Adrenal gland (tissue), 5 donors: ENCODE measurements around the gene PCDH9.

Experiments
- POLR2A ChIP-seq, 2 donors: fragments of 450-650 bp; IDR thresholded peaks; one replicate each; pipeline ENCODE4 v1.6.1; 2017; ENCODE audit warnings: antibody characterized with exemption in 2 of 2, mild to moderate bottlenecking in 2 of 2, moderate library complexity in 1 of 2
- TF ChIP-seq, protein P1 (sequence below), 6 experiments: fragments of 450-650 bp in 4 of 6; fragments of 200-600 bp in 2 of 6; sonication (generic) in 1 of 6; IDR thresholded peaks; 1 replicate in 5 of 6; 2 replicates in 1 of 6; pipeline versions ENCODE4 v1.5.1 to v1.8.0; 2016 to 2021; ENCODE audit warnings: antibody characterized with exemption in 6 of 6, mild to moderate bottlenecking in 2 of 6, moderate library complexity in 1 of 6
- donor health status: DM: no; HTN: no; CAD: no.

DNA sequence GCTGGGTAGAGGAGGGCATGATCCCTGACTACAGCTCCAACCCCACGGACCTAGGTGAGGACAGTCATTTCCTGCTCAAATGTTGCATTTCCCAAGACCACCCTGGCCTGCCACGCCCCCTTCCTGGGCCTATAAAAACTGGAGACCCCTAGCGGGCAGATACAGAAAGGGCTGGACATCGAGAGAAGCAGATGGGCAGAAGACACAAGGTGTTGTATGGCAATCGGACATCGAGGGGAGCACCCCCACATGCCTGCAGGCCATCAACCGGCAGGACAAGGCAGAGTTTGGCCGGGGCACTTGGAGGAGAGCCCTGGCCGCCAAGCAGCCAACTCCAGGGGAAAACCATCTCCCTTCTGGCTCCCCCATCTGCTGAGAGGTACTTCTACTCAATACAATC lies 746.4 kb downstream of the PCDH9 start:
- TF ChIP-seq, protein P1, sequence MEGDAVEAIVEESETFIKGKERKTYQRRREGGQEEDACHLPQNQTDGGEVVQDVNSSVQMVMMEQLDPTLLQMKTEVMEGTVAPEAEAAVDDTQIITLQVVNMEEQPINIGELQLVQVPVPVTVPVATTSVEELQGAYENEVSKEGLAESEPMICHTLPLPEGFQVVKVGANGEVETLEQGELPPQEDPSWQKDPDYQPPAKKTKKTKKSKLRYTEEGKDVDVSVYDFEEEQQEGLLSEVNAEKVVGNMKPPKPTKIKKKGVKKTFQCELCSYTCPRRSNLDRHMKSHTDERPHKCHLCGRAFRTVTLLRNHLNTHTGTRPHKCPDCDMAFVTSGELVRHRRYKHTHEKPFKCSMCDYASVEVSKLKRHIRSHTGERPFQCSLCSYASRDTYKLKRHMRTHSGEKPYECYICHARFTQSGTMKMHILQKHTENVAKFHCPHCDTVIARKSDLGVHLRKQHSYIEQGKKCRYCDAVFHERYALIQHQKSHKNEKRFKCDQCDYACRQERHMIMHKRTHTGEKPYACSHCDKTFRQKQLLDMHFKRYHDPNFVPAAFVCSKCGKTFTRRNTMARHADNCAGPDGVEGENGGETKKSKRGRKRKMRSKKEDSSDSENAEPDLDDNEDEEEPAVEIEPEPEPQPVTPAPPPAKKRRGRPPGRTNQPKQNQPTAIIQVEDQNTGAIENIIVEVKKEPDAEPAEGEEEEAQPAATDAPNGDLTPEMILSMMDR (IDR thresholded peaks at IDR 0.05), result no peak
- TF ChIP-seq POLR2A (IDR thresholded peaks at IDR 0.05), result no peak
